HG03342 (cell line): ENCODE measurements around the gene SIM1.
A peak's percentile ranks its signal among the peaks of the same experiment; 100 is the strongest.

Source experiments
- ATAC-seq: cut with Tn5 transposase; IDR thresholded peaks from one replicate; pipeline ENCODE4 v1.9.1; 2021; ENCODE audit warnings: mild to moderate bottlenecking, moderate library complexity; ENCODE audit not compliant: unreplicated experiment

SIM1 gene

DNA sequence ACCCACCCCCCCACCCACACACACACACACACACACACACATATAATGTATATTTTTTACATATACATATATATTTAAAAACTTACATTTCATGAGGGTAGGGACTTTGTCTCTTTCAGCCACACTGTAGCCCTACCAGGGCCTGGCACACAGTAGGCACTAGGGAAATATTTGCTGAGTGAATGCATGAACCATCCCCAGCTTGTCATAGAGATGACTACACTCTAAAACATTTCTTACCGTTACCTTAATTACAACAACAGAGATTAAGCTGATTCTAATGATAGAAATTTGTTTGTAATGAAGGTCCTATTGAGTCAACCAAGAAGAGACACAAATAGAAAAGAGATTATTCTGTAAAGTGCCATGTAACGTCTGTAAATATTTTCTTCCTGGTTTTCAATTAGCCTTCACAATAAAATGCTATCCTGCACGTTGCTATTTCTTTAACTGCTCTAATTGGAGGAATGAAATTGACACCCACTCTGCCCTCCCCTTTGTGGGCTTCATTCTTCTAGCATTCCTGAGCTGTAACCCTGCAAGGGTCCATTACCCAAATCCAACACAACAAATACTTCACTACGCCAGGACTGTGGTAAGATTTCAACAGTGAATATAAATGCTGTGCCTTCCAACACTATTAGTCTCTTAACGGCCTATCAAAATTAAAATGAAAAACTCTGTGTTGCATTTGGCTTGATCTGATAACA is 30.8 kb downstream of the SIM1 start:
- no peak for ATAC-seq

DNA sequence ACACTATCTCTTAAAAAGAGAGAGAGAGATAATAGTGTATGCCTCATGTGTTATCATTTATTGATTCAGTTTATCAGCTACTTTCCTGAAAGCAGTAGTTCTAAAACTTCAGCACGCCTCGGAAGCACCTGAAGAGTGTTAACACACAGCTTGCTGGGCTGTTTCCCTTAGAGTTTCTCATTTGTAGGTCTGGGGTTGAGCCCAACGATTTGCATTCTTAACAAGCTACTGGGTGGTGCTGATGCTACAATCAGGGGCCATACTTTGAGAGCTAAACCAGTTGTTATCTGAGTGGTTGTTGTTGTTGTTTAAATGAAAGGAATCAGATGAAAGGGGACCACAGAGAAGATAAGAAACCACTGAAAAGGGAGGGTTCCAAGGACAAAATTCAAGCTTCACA is 32.6 kb downstream of the SIM1 start:
- ATAC-seq = no peak

DNA sequence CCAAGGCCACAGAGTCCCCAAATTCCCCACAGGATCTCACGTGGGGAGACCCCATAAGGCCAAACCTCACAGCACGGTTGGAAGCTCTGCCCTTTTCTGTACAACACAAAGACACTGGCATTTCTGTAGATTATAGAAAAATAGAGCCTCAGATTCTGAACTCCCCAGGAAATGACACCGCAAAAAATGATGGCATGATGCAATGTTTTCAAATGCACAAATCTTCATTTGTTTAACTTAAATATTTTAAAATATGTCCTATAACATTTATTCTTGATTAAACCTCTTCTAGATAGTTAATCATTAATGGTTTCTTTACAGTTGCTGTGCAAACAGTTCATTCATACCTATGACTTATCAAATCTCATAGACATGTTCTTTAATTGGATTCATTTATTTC is 33.8 kb downstream of the SIM1 start:
- ATAC-seq = no peak

DNA sequence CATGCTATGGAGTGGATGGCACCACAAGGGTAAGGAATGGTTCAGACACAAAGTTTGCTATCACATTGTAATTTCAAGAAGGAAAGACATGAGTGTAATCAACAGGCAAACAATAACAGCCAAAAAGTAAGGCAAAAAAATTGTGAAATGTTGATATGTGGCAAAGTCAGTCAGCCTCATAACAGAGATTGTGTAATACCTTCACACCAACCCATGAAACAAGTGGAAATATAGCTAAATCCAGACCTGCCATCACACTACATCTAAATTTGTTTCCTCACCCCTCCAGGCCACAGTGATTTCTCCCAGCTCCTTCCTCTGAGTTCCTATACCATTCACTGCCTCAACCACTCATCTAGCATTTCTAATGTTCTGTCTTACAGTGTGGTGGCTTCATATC is 37.3 kb downstream of the SIM1 start:
- no peak for ATAC-seq

DNA sequence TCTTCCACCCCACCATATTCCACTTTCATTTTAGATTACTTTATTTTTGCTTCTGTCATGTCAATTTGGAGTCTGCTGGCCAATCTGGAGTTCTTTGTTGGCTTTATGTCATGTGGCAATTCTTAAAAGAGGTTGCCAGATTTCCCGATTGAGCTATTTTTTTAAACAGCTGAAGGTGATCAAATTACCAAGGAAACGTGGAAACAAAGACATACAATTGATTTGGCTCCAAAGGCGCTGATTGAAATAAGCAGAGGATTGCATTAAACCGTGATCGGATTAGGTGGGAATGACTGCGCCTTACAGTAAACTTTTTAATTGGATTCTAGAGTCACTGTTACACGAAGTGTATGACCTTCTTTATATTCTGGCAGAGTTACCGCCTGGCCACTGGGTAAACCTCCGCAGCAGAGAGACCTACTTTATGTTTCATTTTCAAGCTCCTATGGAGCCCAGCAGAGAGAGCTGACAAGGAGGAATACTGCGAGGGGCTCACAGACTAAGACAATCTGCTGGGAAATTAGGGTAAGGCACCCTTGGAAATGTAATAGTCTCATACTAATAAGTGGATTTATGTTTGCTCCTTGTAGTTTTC is 37.9 kb downstream of the SIM1 start:
- no peak for ATAC-seq

DNA sequence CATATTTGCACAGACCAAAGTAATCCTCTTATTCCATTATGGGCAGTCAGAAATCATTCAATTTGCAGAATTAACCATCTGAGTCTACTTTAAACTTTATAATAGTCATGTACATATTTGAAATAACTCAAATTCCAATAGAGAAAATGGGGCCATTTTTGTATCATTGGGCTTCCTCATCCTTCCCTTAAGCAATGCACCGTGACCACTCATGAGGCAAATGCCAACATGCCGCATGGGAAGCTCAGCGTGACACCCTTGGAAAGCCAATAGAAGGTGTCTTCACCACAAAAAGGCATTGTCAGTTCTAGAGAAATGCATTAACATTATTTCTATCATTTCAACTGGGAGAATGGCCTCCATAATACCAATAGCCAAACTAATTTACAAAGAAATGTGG is 38.5 kb downstream of the SIM1 start:
- ATAC-seq = no peak

DNA sequence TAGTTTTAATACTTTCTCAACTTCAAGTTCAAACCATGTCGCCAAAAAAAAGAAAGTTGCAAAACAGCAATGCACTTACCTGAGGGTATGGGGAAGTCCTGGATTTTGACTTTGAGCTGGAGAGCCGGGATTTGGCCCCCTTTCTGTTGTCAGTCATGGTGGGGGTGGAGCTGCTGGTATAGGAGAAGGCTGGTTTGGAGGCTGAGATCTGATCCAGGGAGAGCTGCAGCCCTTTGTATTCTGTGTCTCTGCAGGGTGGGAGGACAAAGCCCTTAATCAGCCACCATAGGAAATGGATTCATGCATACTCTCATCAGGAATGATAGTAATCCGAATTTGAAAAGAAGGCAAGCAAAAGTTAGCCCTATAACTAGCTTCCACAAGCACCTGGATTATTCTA is 44.0 kb downstream of the SIM1 start:
- ATAC-seq = no peak

DNA sequence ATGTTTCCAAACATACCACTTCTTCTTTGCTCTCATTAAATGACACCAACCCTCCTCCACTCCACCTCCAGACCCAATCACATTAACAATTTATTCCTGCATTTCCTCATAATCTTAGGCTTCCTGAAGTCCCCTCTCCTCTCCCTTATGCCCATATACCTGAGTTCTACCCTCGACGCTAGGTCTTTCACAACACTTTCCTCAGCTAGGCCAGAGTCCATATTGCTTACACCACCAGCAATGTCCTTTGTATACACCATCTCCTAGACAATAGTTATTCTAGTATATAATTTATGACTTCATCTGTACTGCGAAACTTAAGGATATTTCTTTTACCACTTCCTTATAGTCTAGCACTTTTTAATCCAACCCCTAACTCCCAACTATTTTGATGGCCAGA is 47.7 kb downstream of the SIM1 start:
- no peak for ATAC-seq

DNA sequence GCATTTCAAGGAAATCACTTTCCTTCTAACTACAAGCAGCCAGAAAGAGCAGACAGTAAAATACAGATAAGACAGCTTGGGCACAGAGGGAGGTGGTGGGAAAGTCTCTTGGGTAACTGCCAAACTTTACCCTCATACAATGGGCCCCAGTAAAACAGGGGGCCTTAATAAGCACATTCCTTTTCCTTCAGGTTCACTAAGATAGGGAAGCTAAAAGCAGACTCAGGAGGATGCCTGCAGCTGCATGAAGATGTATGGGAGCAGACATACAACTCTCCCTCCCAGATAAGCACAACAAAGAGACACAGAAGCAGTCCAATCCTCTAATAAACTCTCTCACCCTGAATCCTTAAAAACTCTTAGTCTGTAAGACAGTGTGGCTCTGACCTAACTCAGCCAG is 49.0 kb downstream of the SIM1 start:
- ATAC-seq = no peak

DNA sequence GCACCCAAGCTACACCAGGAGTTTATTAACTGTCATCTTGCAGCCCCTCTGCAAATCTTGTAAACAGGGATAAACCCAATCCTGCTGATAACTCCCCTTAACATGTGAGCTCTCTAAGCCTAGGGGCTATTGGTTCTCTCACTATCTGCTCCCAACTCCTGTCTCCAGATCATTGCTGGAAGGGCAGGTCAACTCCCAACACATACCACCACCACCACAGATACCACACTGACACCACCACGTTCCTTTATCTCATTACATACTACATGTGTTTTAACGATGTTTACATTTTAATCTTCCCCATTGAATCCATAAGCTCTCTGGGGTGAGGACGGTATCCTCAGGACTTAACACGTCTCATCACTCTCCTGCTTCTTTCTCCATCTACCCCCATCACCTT is 51.8 kb downstream of the SIM1 start:
- ATAC-seq = no peak

DNA sequence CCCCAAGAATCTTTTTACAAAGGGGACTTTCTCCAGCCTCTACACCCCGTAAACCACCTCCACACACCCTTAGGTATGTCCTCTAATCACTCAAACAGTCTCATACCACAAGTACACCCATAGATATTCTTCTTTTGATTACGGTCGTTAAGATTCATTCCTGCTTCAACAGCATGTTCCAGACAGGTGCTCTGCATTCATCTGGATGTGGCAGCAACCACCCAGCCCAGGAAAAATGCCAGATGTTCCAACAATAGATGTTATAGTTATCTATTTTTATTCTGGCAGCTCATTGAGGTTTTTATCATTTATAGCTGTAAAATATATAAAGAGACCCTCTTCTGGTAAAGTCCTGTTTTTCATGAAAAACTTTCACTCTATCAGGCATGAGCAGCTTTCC is 60.7 kb downstream of the SIM1 start:
- no peak for ATAC-seq

DNA sequence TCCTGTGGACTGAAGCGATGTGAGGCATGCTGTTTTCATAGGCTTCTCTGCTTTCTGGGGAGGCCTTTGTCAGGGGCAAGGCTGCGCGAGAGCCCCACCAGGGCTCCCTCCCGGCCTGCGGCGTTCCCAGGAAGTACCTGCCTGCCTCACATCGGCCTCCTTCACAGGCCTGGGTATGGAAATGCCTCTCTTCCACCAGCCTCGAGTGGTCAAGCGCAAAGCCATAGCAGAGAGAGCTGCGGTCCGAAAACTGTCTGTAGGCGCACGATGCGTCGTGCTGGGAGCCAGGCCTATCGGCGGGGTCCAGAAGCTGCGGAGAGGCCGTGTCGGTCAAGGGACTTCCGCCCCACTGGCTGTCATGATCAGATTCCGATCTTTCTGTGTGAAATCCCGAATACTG is 71.2 kb downstream of the SIM1 start:
- ATAC-seq = no peak

DNA sequence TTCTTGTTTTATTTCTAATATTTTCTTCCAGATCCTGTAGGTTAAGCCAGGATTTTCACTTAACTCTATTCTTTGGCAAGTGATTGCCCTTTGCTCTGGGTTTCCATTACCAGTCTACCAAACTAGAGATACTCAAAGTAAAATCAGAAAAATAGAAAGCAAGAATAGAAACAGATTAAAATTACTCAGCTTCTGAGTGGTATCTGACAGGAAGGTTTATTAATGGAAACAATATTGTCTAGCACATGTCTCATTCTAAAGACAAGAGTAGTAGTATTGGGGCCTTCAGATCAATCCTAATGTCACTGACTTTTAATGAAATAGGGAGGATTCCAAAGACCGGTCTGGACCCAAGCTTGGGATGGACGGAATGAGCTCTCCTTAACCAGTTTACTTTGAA is 72.3 kb downstream of the SIM1 start:
- ATAC-seq = no peak

DNA sequence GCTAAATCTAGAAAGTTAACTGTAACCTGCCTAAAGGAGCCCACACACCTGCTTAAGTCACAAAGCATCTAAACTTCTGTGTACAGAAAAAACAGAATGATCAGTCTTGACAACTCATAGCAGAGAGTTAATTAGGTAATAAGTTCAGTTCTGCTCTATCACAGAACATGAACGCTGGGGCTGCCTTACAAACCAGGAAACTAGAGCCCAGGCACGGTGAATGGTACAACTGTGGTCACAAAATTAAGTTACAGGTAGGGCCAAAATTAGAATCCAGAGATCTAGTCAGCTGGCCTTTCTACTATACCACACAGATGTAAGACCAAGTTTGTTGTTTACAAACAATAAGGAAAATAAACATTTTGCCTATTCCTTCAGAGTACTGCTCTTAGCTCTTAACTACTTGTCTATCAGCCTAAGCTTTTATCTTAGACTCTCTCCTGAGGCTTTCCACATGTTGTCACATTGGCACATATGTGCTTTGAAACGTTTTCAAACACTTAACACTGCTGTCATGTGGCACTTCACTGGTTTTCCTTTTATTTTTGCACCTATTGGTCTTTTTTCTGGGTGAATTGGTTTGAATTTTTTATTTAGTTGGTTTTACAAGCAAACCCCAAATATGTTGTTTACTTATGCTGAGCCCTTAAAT is 75.7 kb downstream of the SIM1 start:
- ATAC-seq = no peak

DNA sequence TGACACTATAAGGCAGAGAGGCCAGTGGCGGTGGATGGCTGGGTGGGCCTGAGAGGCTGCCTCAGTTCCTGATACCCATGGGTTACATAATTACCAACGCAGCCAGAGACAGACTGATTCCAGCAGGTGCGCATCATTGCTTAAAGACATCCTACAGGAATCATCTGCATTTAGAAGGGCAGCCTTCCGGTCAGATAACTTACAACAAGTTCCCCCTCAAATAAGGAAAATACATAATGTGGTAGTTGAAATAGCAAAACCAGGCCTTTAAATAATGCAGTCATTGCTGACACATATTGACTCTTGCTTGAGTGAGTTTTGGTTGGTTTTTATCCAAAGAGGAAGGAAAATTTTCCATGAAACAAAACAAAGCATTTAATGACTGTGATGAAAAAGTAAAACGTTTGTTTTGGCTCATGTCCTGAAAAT is 81.9 kb downstream of the SIM1 start:
- no peak for ATAC-seq

DNA sequence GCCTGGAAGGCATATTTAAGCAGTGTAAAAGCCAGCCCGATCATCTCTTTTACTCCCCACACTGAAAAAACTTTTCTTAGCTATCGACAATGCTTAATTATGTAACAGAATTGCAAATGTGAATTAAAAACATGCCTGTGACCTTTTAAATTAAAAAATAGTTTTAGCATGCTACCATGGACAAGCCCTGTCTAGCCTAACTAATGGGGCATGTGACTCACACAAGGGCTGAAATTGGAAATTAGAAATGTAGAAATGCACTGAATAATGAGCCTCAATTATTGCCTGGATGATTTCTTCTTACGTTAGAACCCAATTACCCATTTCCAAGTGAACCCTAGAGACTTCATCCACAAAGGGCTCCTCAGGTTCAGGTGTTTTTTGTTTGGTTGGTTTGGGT is 82.7 kb downstream of the SIM1 start:
- ATAC-seq = no peak

DNA sequence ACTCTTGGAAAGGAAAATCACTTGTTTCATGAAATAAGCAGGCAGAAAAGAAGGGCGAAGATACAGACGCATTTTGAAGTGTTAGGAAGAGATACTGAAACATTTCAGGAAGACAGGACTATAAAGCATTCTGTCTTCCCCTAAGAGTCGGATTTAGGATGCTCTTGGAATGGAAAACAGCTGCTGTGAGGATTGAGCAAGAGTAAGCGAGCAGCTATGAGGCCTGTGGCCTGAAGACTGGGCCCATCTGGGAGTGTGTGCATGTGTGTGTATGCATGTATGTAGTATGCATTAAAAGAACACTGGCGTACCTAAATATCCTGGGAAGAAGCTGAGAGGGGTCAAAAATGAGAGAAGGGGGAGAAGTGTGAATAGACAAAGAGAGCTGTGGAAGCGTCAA is 83.6 kb downstream of the SIM1 start:
- no peak for ATAC-seq

DNA sequence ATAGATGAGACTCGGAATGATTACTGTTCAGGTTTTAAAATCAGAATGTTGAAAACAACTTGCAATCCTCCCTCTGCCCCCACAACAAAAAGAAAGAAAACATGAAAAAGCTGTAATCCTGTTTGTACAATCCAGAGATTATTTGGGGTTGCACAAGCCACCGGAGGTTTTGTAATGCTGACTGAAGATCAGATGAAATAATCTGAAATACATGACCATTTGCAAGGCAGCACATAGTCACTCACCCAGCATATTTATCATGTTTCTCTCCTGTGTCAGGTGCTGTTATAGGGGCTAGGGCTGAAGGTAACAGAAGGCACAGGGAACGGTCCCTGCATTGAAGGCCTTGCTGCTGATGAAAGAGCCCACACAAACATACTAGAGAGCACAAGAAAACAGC is 85.3 kb downstream of the SIM1 start:
- no peak for ATAC-seq

DNA sequence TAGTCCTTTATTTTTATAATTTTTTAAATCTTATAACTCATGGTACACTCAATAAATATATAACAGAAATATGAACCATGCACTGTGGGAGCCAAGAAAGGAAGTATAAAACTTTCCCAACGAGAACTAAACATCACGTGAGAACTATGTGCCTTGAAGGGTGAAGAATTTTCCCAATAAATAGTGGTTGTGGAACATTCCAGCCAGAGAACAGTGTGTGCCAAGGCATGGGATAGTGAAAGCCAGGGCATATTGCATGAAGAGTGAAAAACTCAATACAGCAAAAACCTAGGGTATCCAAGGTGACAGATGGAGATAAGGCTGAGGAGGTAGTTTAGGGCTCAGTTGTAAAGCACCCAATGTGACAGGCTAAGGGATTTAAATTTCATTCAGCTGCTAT is 86.1 kb downstream of the SIM1 start:
- ATAC-seq = no peak

DNA sequence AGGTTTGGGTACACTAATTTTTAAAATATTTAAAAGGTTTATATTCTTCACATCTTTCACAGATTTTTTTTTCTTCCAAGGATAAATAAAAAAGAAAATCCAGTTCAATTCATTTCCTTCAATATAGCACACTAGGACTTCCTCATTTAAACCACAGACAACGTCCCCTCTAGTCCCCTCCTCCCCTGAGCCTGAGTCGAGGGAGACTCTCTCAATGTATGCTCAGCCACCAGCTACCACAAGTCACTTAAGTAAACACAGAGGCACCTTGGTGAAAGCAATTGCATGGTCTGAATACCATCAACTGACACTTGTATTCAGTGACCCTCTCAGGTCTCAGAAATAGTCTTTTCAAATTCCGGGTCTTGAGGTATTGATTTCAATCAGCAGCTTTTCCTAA is 88.6 kb downstream of the SIM1 start:
- ATAC-seq = peak; percentile 43

DNA sequence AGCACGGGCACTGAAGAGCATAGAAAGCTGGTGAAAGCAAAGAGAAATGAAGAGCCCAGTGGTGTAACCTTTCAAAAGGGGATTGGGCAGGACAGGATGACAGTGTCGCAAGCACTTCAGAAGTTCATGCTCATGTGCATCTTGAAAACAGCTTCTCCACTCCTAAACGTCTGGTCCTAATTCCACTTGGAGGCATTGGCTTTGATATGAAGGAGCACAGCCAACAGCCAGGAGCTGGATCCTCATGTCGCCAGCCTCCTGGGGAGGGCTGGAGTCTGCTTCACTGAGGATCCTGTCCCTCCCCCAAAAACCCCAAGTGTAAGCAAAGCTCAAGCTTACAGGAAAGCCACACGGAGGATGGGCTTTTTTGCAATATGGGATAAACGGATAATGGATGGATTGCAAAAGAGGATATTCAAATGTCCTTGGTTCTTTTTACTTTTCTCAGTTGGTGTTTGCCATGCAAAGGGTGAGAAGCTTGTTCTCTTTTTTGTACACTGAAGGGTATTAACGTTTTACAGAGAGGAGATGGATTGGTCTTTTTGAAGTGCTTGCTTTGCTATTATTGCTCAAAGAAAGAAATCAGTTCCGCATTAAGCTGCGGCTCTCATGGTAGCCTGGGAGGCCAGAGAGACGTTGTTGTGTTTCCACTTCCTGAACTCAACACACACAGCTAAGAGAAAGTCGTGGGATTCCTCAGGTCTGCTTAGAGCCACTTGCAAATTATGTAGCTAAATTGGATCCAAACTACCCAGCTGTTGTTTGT is 92.2 kb downstream of the SIM1 start:
- ATAC-seq = no peak

DNA sequence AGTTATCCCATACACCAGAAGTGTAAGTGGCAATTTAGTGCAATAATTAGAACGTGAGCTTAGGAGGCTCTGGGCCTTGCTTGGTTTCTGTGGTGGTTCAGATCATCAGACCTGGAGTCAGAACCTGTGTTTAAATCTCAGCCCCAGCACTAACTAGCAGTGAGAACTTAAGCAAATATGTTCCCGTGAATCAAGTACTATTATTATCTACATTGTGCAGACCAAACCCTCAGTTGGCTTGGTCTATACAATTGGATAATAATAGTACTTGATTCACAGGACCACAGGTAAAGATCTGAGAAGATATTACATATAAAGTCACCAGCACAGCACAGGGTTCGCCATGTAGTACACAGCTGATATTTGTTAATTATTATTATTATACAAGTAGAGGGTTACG is 93.1 kb downstream of the SIM1 start:
- ATAC-seq = no peak
